SK-N-SH treated with all-trans-retinoic acid at 6 μM for 48 hours (cell line): ENCODE measurements around the gene RCOR1.

ENCODE experiments used
- BACH2 ChIP-seq: fragments of 250-450 bp; sonication (Bioruptor Pico); IDR thresholded peaks from 2 replicates; pipeline ENCODE4 v1.9.0; 2021; ENCODE audit warnings: mild to moderate bottlenecking, borderline replicate concordance
- CREB5 ChIP-seq: fragments of 250-450 bp; sonication (Bioruptor Pico); IDR thresholded peaks from 2 replicates; pipeline ENCODE4 v1.5.1; 2020; ENCODE audit warnings: low read depth, mild to moderate bottlenecking, moderate library complexity
- GLIS3 ChIP-seq: fragments of 250-450 bp; sonication (Bioruptor Pico); IDR thresholded peaks from 2 replicates; pipeline ENCODE4 v1.5.0; 2020; ENCODE audit warnings: mild to moderate bottlenecking, moderate library complexity
- RARB ChIP-seq: fragments of 250-450 bp; sonication (Bioruptor Pico); IDR thresholded peaks from 2 replicates; pipeline ENCODE4 v1.8.0; 2021; ENCODE audit warnings: mild to moderate bottlenecking, moderate library complexity
- SNAI2 ChIP-seq: fragments of 250-450 bp; sonication (Bioruptor Pico); IDR thresholded peaks from 2 replicates; pipeline ENCODE4 v1.5.0; 2020; ENCODE audit warnings: mild to moderate bottlenecking, moderate library complexity
- TOX ChIP-seq: fragments of 250-450 bp; sonication (Bioruptor Pico); IDR thresholded peaks from 2 replicates; pipeline ENCODE4 v1.8.0; 2021; ENCODE audit warnings: mild to moderate bottlenecking, moderate library complexity, borderline replicate concordance
- ZC3H10 ChIP-seq: fragments of 250-450 bp; sonication (Bioruptor Pico); IDR thresholded peaks from 2 replicates; pipeline ENCODE4 v1.5.1; 2021; ENCODE audit warnings: mild to moderate bottlenecking, moderate library complexity
- ZFP3 ChIP-seq: fragments of 250-450 bp; sonication (Bioruptor Pico); IDR thresholded peaks from 2 replicates; pipeline ENCODE4 v1.5.0; 2020; ENCODE audit warnings: mild to moderate bottlenecking, moderate library complexity
- ZNF8 ChIP-seq: fragments of 450-650 bp; formaldehyde crosslinking; IDR thresholded peaks from 2 replicates; pipeline ENCODE4 v1.5.0; 2020; ENCODE audit warnings: mild to moderate bottlenecking, moderate library complexity

- TF ChIP-seq ZC3H10 (CRISPR knock-in tag), result no peak
- TF ChIP-seq BACH2 (CRISPR knock-in tag), result no peak
- TF ChIP-seq ZNF8, result no peak
- TF ChIP-seq GLIS3, result no peak
- TF ChIP-seq CREB5 (CRISPR knock-in tag), result no peak
- no peak for TF ChIP-seq SNAI2
- TF ChIP-seq ZFP3, result no peak
- no peak for TF ChIP-seq TOX (CRISPR knock-in tag)
- TF ChIP-seq RARB, result no peak
Observed at GRCh38 chr14:102739190-102739469, 146.7 kb downstream of the RCOR1 start.
